Heart left ventricle (tissue), 16 donors: Measurements from ENCODE around the gene SRGAP3. TPM values are rescaled to one million over a fixed set of nuclear protein-coding genes. Genes with fewer than 3 reads are reported as not detected.
A peak's percentile ranks its signal among the peaks of the same experiment; 100 is the strongest.

ENCODE experiments used
- ATAC-seq, 4 donors: fragments of 200-7000 bp; cut with Tn5 transposase; one replicate each; pipeline ENCODE4 v1.9.1; 2020 to 2022; ENCODE audit warnings: moderate library complexity in 4 of 4, mild to moderate bottlenecking in 3 of 4, moderate number of reproducible peaks in 1 of 4
- DNase-seq, 5 donors: peaks; one replicate each; pipeline ENCODE4 v3.0.0-alpha.2; 2020
- H3K27ac ChIP-seq, 12 donors: fragments of 200-600 bp; sonication (generic) in 4 of 12; one replicate each; pipeline versions ENCODE4 v1.5.0 to v1.8.0; 2016 to 2022; ENCODE audit warnings: mild to moderate bottlenecking in 2 of 12
- H3K27me3 ChIP-seq, 9 donors: fragments of 200-600 bp; sonication (generic) in 2 of 9; one replicate each; pipeline versions ENCODE4 v1.5.1 to v1.8.0; 2016 to 2022; ENCODE audit warnings: mild to moderate bottlenecking in 3 of 9
- H3K36me3 ChIP-seq, 9 donors: fragments of 200-600 bp; sonication (generic) in 2 of 9; one replicate each; pipeline versions ENCODE4 v1.5.0 to v1.8.0; 2018 to 2022; ENCODE audit warnings: mild to moderate bottlenecking in 2 of 9
- H3K4me1 ChIP-seq, 12 donors: fragments of 200-600 bp; sonication (generic) in 4 of 12; one replicate each; pipeline versions ENCODE4 v1.5.0 to v1.8.0; 2016 to 2022; ENCODE audit warnings: mild to moderate bottlenecking in 3 of 12
- H3K4me3 ChIP-seq, 12 donors: fragments of 200-600 bp; sonication (generic) in 4 of 12; one replicate each; pipeline versions ENCODE4 v1.5.0 to v1.8.0; 2017 to 2022; ENCODE audit warnings: mild to moderate bottlenecking in 9 of 12, moderate library complexity in 4 of 12
- H3K9me3 ChIP-seq, 12 donors: fragments of 200-600 bp; sonication (generic) in 4 of 12; one replicate each; pipeline versions ENCODE4 v1.5.0 to v1.8.0; 2016 to 2022; ENCODE audit warnings: mild to moderate bottlenecking in 1 of 12
- POLR2A ChIP-seq, 2 donors: fragments of 450-650 bp; IDR thresholded peaks; one replicate each; pipeline ENCODE4 v1.6.1; 2017; ENCODE audit warnings: antibody characterized with exemption in 2 of 2, mild to moderate bottlenecking in 2 of 2, moderate library complexity in 2 of 2
- whole genome bisulfite sequencing, 4 donors: extraction: QIAGEN DNeasy Blood & Tissue Kit in 2 of 4; methylation state at CpG; one replicate each; pipeline versions ENCODE4 v1.1.5 to v1.1.7; 2013 to 2018; 5-methylcytosine and 5-hydroxymethylcytosine counted together
- intact Hi-C, 10 donors: fragments of 100-400 bp; cut with DNase I; formaldehyde crosslinking; loops; one replicate each; pipeline versions ENCODE4 v1.11.1 to v1.14.2; 2022
- polyA plus RNA-seq, 2 donors: library from polyadenylated mRNA; stranded (reverse); fragments of 200-250 nt; gene quantifications; one replicate each; pipeline ENCODE4 v1.2.3, GENCODE V29; 2013
- total RNA-seq, 9 donors: library from RNA; depleted of rRNA in 2 of 9; stranded (reverse); fragments of >200 nt in 2 of 9; fragmentation: NEBNext Ultra II Directional in 3 of 9; extraction: Animal tissue kit (Norgen Biotek cat#: 25700) in 3 of 9; gene quantifications; one replicate each; pipeline versions ENCODE4 v1.1.0 to v1.2.4, GENCODE V29; 2016 to 2023
- TF ChIP-seq, protein P1 (sequence below), 12 donors: fragments of 200-600 bp; sonication (generic) in 4 of 12; IDR thresholded peaks; one replicate each; pipeline versions ENCODE4 v1.5.0 to v1.8.0; 2018 to 2022; ENCODE audit warnings: antibody characterized with exemption in 12 of 12, mild to moderate bottlenecking in 5 of 12
- donor health status: ischemic (EF 13 %, LVEDD 7.1; RV severe dilation, severe dysfunction).
- donor health status: healthy with polysubstance abuse.
- donor health status: DM: no; HTN: yes; CAD: no.
- donor health status: DM: no; HTN: no; CAD: no.
- donor health status: ischemic (EF 25% LVEDD 6.9; RV normal size, moderate dysfunction).
- donor health status: ischemic (EF 25% LVEDD 5.7; RV mildly dilated, moderate dysfunction).
- donor health status: healthy.
- donor health status: DM: yes; HTN: yes; CAD: no.
- donor health status: ischemic (EF 35%, LVEDD 5.7; RV mildly dilated, moderate dysfunction).
- donor health status: nonischemic (EF 11% LVEDD 7.7; RV severe dilation, severe dysfunction).
- donor health status: DM: yes; HTN: yes; CAD: no.
- donor health status: PGD.
- donor health status: ischemic (EF 29% LVEDD 5.4; RV normal size, mild dysfunction).
- donor health status: nonischemic (EF 23%, LVEDD 6.1; RV moderate dilation, normal function).

The SRGAP3 gene
- total and polyA plus RNA-seq, 11 donors: 1.4 to 16.8 (median 9.0) TPM

DNA sequence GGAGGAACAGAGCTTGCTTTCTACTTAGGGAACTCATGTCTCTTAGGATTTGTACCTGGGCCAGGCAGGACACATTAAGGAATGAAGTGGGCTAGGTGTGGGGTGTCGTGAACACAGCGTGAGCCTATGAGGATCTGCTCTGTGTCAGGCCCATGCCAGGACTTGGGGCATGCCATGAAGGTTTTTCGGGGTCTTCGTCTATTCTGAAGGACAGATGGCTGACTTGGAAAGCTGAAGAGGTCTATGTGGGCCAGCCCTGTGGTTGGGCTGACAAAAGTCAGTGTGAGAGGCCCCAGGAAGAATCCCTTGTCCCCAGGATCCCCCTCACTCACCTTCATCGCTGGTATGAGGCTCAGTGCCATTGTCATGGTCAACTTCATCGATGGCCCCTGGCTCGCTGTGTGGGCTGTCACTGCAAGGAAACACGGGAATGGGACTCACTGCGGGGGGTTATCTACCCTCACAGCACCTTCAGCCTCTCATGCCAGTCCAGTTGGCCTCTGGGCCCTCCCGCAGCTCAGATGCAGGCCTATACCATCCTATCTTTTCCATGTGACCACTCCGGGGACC is 239.4 kb downstream of the SRGAP3 start:
- intact Hi-C loops: no loop called here
- TF ChIP-seq, protein P1, sequence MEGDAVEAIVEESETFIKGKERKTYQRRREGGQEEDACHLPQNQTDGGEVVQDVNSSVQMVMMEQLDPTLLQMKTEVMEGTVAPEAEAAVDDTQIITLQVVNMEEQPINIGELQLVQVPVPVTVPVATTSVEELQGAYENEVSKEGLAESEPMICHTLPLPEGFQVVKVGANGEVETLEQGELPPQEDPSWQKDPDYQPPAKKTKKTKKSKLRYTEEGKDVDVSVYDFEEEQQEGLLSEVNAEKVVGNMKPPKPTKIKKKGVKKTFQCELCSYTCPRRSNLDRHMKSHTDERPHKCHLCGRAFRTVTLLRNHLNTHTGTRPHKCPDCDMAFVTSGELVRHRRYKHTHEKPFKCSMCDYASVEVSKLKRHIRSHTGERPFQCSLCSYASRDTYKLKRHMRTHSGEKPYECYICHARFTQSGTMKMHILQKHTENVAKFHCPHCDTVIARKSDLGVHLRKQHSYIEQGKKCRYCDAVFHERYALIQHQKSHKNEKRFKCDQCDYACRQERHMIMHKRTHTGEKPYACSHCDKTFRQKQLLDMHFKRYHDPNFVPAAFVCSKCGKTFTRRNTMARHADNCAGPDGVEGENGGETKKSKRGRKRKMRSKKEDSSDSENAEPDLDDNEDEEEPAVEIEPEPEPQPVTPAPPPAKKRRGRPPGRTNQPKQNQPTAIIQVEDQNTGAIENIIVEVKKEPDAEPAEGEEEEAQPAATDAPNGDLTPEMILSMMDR (IDR thresholded peaks at IDR 0.05): no peak
- no peak for TF ChIP-seq POLR2A (IDR thresholded peaks at IDR 0.05)
- H3K9me3 ChIP-seq: no peaks in the 10 kb centered on the region
- no peaks in the 10 kb centered on the region for H3K27me3 ChIP-seq
- 91 to 93% (median 92%) methylated on average over 11 of the region's 11 CpGs for WGBS, 4 donors
- no peak for ATAC-seq
- H3K36me3 ChIP-seq: peaks cover 0 to 20% (median 6%) of the 10 kb centered on the region in 9 donors
- H3K4me1 ChIP-seq: no peaks in the 10 kb centered on the region
- H3K4me3 ChIP-seq: no peak overlapping the region
- no peak overlapping the region for H3K27ac ChIP-seq
- no peak for DNase-seq

GRCh38 chr3:9008550-9009255 is 240.7 kb downstream of the SRGAP3 start:
- Histone ChIP-seq H3K9me3 (no peaks in the 10 kb centered on the region), H3K27me3 (no peaks in the 10 kb centered on the region), H3K4me1 (no peaks in the 10 kb centered on the region), H3K27ac (no peak overlapping the region), H3K4me3 (no peak overlapping the region), H3K36me3 (peaks cover 0 to 20% (median 6%) of the 10 kb centered on the region in 9 donors)
- 63 to 69% (median 66%) methylated on average over 6 of the region's 6 CpGs for WGBS, 4 donors
- intact Hi-C loops: no loop called here
- DNase-seq (no peak), ATAC-seq (peak in 1 of 4 donors; percentile 24)
- TF ChIP-seq POLR2A (IDR thresholded peaks at IDR 0.05): no peak
- TF ChIP-seq, protein P1 (IDR thresholded peaks at IDR 0.05): no peak

DNA sequence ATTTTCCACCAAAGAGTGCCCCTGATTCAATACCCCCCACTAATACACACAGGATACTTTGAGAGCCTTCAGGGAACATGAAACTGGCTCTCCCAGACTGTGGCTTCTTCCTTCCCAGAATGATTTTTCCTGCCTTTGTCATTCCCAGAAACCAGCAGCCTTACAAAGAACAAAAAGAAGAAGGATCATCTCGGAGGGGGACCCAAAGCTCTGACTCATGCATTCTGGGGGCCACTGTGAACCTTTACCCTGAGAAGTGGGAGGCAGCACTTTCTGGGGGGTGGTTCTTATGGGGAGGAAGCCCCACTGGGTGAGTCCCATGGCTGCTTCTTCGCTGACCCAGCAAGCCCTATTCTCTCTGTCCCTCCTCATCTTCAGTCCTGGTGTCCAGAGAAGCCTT is 241.5 kb downstream of the SRGAP3 start:
- no peak for DNase-seq
- no peak for ATAC-seq
- H3K27me3 ChIP-seq: no peaks in the 10 kb centered on the region
- no peaks in the 10 kb centered on the region for H3K9me3 ChIP-seq
- TF ChIP-seq, protein P1 (IDR thresholded peaks at IDR 0.05): no peak
- 66 to 82% (median 79%) methylated on average over 2 of the region's 2 CpGs for WGBS, 4 donors
- intact Hi-C loops: no loop called here
- no peaks in the 10 kb centered on the region for H3K4me1 ChIP-seq
- peaks cover 0 to 14% (median 3%) of the 10 kb centered on the region in 9 donors for H3K36me3 ChIP-seq
- no peak overlapping the region for H3K27ac ChIP-seq
- H3K4me3 ChIP-seq: no peak overlapping the region

- no peak for DNase-seq
- no peak overlapping the region for H3K4me3 ChIP-seq
- H3K27me3 ChIP-seq: no peaks in the 10 kb centered on the region
- H3K4me1 ChIP-seq: no peaks in the 10 kb centered on the region
- H3K27ac ChIP-seq: no peak overlapping the region
- intact Hi-C loops: no loop called here
- H3K9me3 ChIP-seq: no peaks in the 10 kb centered on the region
- TF ChIP-seq, protein P1 (IDR thresholded peaks at IDR 0.05): no peak
- no peak for TF ChIP-seq POLR2A (IDR thresholded peaks at IDR 0.05)
- ATAC-seq: no peak
- 82 to 91% (median 86%) methylated on average over 2 of the region's 2 CpGs for whole genome bisulfite sequencing, 4 donors
- H3K36me3 ChIP-seq: peaks cover 0 to 9% (median 0%) of the 10 kb centered on the region in 9 donors
Observed at GRCh38 chr3:9007213-9007612, 242.2 kb downstream of the SRGAP3 start.
